GM12874 (cell line): Measurements from ENCODE around the gene NVL.

Experiments
- CTCF ChIP-seq: IDR thresholded peaks from 2 replicates; pipeline ENCODE4 v1.5.1; 2011; ENCODE audit warnings: low read depth, mild to moderate bottlenecking, control low read depth, low read length, moderate library complexity; ENCODE audit not compliant: insufficient read depth

Gene NVL

GRCh38 chr1:224358237-224358636 lies 28.3 kb upstream of the NVL start:
- no peak for TF ChIP-seq CTCF

- no peak for TF ChIP-seq CTCF
These were observed 27.7 kb upstream of the NVL start for GRCh38 chr1:224357626-224358124.

GRCh38 chr1:224356685-224357625 lies 27.0 kb upstream of the NVL start, which contains the start of gene CNIH4:
Gene CNIH4 (plus strand): TSS chr1:224356879. CDS start chr1:224356925, 46 bp downstream.
- no peak for TF ChIP-seq CTCF

- no peak for TF ChIP-seq CTCF
These were observed 24.3 kb upstream of the NVL start for GRCh38 chr1:224353975-224354925.

- TF ChIP-seq CTCF, result no peak
These were observed 18.2 kb upstream of the NVL start for GRCh38 chr1:224348137-224348536.

GRCh38 chr1:224343679-224344078 lies 13.7 kb upstream of the NVL start:
- no peak for TF ChIP-seq CTCF

GRCh38 chr1:224339442-224340033 lies 9.6 kb upstream of the NVL start:
- no peak for TF ChIP-seq CTCF
